ENCODE results near the gene GRIN2C. TPM values are rescaled to one million over a fixed set of nuclear protein-coding genes. Genes with fewer than 3 reads are reported as not detected.

GRIN2C gene
- total and polyA plus RNA-seq, 9 of the 15 experiments (the other 6 are each of a cell fraction or from before 2014, with no cell fraction given), result under 0.01 to 0.33 (median 0.10) TPM; not detected in 2

DNA sequence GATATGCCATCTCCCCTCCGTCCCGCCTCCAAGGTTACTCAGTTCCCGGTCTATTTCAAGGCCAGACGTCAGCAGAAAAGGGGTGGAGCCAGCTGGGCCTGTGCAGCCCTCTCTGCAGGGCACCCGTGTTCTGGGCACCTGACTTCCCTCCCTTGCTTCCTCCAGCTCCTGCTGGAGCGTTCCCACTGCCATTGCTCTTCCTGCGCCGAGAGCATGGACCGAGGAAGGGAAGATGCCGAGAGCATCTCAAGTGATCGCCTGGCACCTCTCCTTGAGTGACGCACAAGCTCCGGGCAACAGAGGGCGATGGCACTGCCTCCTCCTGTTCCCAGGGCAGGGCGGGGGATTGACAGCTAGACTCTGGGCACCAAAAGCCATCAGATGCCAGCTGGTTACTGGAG lies 54.1 kb downstream of the GRIN2C start:
- BruUV-seq (replicated peaks), result no TSS peak
- in situ Hi-C loops (cut with MboI) (no loop called here), intact Hi-C loops (cut with micrococcal nuclease) (no loop called here)
- Histone ChIP-seq H3K79me2 (ENCODE audit: control insufficient read depth, insufficient read depth, low read length) (no peaks in the 10 kb centered on the region), H3K9me1 (ENCODE audit: control insufficient read depth, insufficient read depth, low read length) (no peaks in the 10 kb centered on the region), H3K9ac (ENCODE audit: insufficient read depth in 1 of 2, low read depth in 2 of 2, low read length in 2 of 2) (no peak overlapping the region; a peak in 1 of 4 replicates), H3K27me3 (ENCODE audit: control insufficient read depth in 2 of 2, insufficient read depth in 2 of 2, low read length in 2 of 2) (no peaks in the 10 kb centered on the region), H3K4me1 (replicated peaks in 1 of 2; ENCODE audit: control insufficient read depth in 2 of 2, insufficient read depth in 2 of 2, low read length in 2 of 2) (no peaks in the 10 kb centered on the region), H2AFZ (ENCODE audit: low read depth, low read length) (no peak overlapping the region), H3K4me3 (no peak overlapping the region), H3K36me3 (ENCODE audit: control insufficient read depth, insufficient read depth, low read length) (peaks cover 3% of the 10 kb centered on the region; the same call in 2 of the 3 replicates), H4K20me1 (replicated peaks; ENCODE audit: control insufficient read depth, insufficient read depth, low read length) (no peaks in the 10 kb centered on the region; the same call in none of the 2 replicates), H3K27ac (ENCODE audit: extremely low read depth, low read depth, low read length) (no peak overlapping the region), H3K4me2 (ENCODE audit: insufficient read depth, low read length) (no peak overlapping the region), H3K9me3 (replicated peaks; ENCODE audit: control insufficient read depth, insufficient read depth, low read depth, low read length) (no peaks in the 10 kb centered on the region)
- DNase-seq (ENCODE audit: extremely low read depth in 1 of 4, low spot score in 3 of 4) (no peak), FAIRE-seq (no peak), ATAC-seq (no peak)
- TF ChIP-seq, protein P1, sequence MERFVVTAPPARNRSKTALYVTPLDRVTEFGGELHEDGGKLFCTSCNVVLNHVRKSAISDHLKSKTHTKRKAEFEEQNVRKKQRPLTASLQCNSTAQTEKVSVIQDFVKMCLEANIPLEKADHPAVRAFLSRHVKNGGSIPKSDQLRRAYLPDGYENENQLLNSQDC (CRISPR knock-in tag; IDR thresholded peaks at IDR 0.05), result no peak
- TF ChIP-seq, protein P2, sequence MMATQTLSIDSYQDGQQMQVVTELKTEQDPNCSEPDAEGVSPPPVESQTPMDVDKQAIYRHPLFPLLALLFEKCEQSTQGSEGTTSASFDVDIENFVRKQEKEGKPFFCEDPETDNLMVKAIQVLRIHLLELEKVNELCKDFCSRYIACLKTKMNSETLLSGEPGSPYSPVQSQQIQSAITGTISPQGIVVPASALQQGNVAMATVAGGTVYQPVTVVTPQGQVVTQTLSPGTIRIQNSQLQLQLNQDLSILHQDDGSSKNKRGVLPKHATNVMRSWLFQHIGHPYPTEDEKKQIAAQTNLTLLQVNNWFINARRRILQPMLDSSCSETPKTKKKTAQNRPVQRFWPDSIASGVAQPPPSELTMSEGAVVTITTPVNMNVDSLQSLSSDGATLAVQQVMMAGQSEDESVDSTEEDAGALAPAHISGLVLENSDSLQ (IDR thresholded peaks at IDR 0.05), result 0 out of 2 replicates have a peak, but pooled peaks have one; percentile 11
- 65% methylated on average over 9 of the region's 15 CpGs for WGBS (ENCODE audit: insufficient coverage, low coverage, missing lambda C conversion rate)
- ChIA-PET POLR2A (interaction anchor here (1.2 kb wide), 1 partner anchor 21 kb away, joined by 6 read pairs; no protein-coding TSS in a partner anchor), CTCF (ENCODE audit: low intra/inter-chr PET ratio) (no interaction called here)

DNA sequence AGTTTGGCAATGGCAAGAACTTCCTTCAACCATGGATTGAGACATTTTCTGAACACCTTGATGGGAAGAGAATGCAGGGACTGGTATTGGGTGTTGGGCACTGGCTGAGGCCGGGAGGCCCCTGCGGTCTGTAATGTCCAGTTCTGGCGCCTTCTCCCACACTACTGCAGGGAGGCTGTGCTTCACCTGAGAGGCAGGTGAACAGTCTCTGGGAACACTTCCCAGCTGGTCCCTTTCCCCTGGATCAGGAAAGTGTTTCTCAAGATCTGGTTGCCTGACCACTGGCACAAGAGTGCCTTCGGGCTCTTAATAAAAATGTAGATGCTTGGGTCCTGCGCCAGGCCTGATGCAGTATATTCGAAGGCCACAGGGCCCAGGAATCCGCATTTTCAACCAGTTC lies 55.0 kb downstream of the GRIN2C start:
- ChIA-PET POLR2A (interaction anchor here (0.6 to 1.2 kb wide), 3 partner anchors 16 to 156 kb away, joined by 3 to 6 read pairs (median 3); no protein-coding TSS in a partner anchor), CTCF (ENCODE audit: low intra/inter-chr PET ratio) (no interaction called here)
- no peak for FAIRE-seq
- no peak overlapping the region for H3K9ac ChIP-seq (ENCODE audit: insufficient read depth in 1 of 2, low read depth in 2 of 2, low read length in 2 of 2)
- in situ Hi-C loops (cut with MboI) (no loop called here), intact Hi-C loops (cut with micrococcal nuclease) (no loop called here)
- peaks cover 3% of the 10 kb centered on the region; the same call in 2 of the 3 replicates for H3K36me3 ChIP-seq (ENCODE audit: control insufficient read depth, insufficient read depth, low read length)
- H3K79me2 ChIP-seq (ENCODE audit: control insufficient read depth, insufficient read depth, low read length), result no peaks in the 10 kb centered on the region
- H3K9me3 ChIP-seq (replicated peaks; ENCODE audit: control insufficient read depth, insufficient read depth, low read depth, low read length), result no peaks in the 10 kb centered on the region
- no peak for ATAC-seq
- no peak overlapping the region for H2AFZ ChIP-seq (ENCODE audit: low read depth, low read length)
- 79% methylated on average over 7 of the region's 7 CpGs for WGBS (ENCODE audit: insufficient coverage, low coverage, missing lambda C conversion rate)
- no peak overlapping the region for H3K4me2 ChIP-seq (ENCODE audit: insufficient read depth, low read length)
- no peak overlapping the region for H3K4me3 ChIP-seq
- H4K20me1 ChIP-seq (replicated peaks; ENCODE audit: control insufficient read depth, insufficient read depth, low read length), result peaks cover 4% of the 10 kb centered on the region
- no peaks in the 10 kb centered on the region for H3K27me3 ChIP-seq (ENCODE audit: control insufficient read depth in 2 of 2, insufficient read depth in 2 of 2, low read length in 2 of 2)
- H3K9me1 ChIP-seq (ENCODE audit: control insufficient read depth, insufficient read depth, low read length), result no peaks in the 10 kb centered on the region
- BruUV-seq (replicated peaks), result no TSS peak
- no peak overlapping the region for H3K27ac ChIP-seq (ENCODE audit: extremely low read depth, low read depth, low read length)
- H3K4me1 ChIP-seq (replicated peaks in 1 of 2; ENCODE audit: control insufficient read depth in 2 of 2, insufficient read depth in 2 of 2, low read length in 2 of 2), result no peaks in the 10 kb centered on the region
- no peak for TF ChIP-seq TFAM (CRISPR knock-in tag; conservative IDR thresholded peaks at IDR 0.05)
- no peak for TF ChIP-seq ZNF668 (CRISPR knock-in tag; IDR thresholded peaks at IDR 0.05)
- DNase-seq (ENCODE audit: extremely low read depth in 1 of 4, low spot score in 3 of 4), result no peak

Data from K562 (cell line).